NCI-H2107 treated with DMSO at 0.1 percent for 48 hours (cell line): ENCODE measurements around the gene ZGLP1.

Source experiments
- DNase-seq: peaks from one replicate; lab custom pipeline; 2025; ENCODE audit not compliant: unreplicated experiment; lab: John Stamatoyannopoulos, UW

Gene ZGLP1

GRCh38 chr19:10295305-10295846, 14.2 kb downstream of the ZGLP1 start:
- DNase-seq, result no peak

- no peak for DNase-seq
Observed at GRCh38 chr19:10294368-10294697, 15.3 kb downstream of the ZGLP1 start.

- no peak for DNase-seq
Observed at GRCh38 chr19:10293637-10294367, 15.8 kb downstream of the ZGLP1 start.

- no peak for DNase-seq
Observed at GRCh38 chr19:10292789-10293636, 16.6 kb downstream of the ZGLP1 start.

GRCh38 chr19:10292206-10292788, 17.3 kb downstream of the ZGLP1 start:
- DNase-seq, result no peak

- no peak for DNase-seq
Observed at GRCh38 chr19:10291554-10292205, 17.9 kb downstream of the ZGLP1 start.

- DNase-seq, result no peak
Observed at GRCh38 chr19:10290876-10291553, 18.6 kb downstream of the ZGLP1 start.

GRCh38 chr19:10290357-10290875, 19.2 kb downstream of the ZGLP1 start:
- DNase-seq, result no peak

- DNase-seq, result peak; percentile 10
Observed at GRCh38 chr19:10289836-10290356, 19.7 kb downstream of the ZGLP1 start, which contains the start of gene ICAM5. Gene ICAM5 (plus strand): TSS chr19:10289952. CDS start chr19:10290044, 92 bp downstream.

- DNase-seq, result no peak
Observed at GRCh38 chr19:10289167-10289835, 20.3 kb downstream of the ZGLP1 start.

- DNase-seq, result no peak
Observed at GRCh38 chr19:10288662-10289166, 20.9 kb downstream of the ZGLP1 start.

GRCh38 chr19:10286803-10287737, 22.5 kb downstream of the ZGLP1 start, which contains the start of gene ICAM4:
Gene ICAM4 (plus strand): TSS chr19:10286955. CDS start chr19:10287013, 58 bp downstream.
- no peak for DNase-seq

- no peak for DNase-seq
Observed at GRCh38 chr19:10285393-10285792, 24.2 kb downstream of the ZGLP1 start.

- no peak for DNase-seq
Observed at GRCh38 chr19:10284960-10285278, 24.7 kb downstream of the ZGLP1 start.

GRCh38 chr19:10284065-10284959, 25.3 kb downstream of the ZGLP1 start:
- DNase-seq, result no peak

- no peak for DNase-seq
Observed at GRCh38 chr19:10283301-10284064, 26.1 kb downstream of the ZGLP1 start.
